HL-60 (cell line): ENCODE measurements around the gene LRMDA.

Experiments used
- CTCF ChIP-seq: IDR thresholded peaks from one replicate; pipeline ENCODE4 v1.5.1; 2011; ENCODE audit warnings: low read length, control low read depth, inconsistent platforms; ENCODE audit not compliant: insufficient read depth
- GABPA ChIP-seq: IDR thresholded peaks from 2 replicates; pipeline ENCODE4 v1.6.1; 2012; ENCODE audit warnings: low read depth
- POLR2AphosphoS5 ChIP-seq: IDR thresholded peaks from 2 replicates; pipeline ENCODE4 v1.6.1; 2012; ENCODE audit warnings: low read depth
- REST ChIP-seq: IDR thresholded peaks from 2 replicates; pipeline ENCODE4 v1.6.1; 2012; ENCODE audit warnings: low read depth; ENCODE audit not compliant: insufficient replicate concordance
- SPI1 ChIP-seq: IDR thresholded peaks from 2 replicates; pipeline ENCODE4 v1.6.1; 2012; ENCODE audit warnings: low read depth, mild to moderate bottlenecking, borderline replicate concordance

GRCh38 chr10:76558996-76559891, 1127.8 kb downstream of the LRMDA start:
- TF ChIP-seq CTCF (no peak), SPI1 (no peak), REST (no peak), POLR2AphosphoS5 (no peak), GABPA (no peak)
